ENCODE measurements around the gene LEMD2.

DNA sequence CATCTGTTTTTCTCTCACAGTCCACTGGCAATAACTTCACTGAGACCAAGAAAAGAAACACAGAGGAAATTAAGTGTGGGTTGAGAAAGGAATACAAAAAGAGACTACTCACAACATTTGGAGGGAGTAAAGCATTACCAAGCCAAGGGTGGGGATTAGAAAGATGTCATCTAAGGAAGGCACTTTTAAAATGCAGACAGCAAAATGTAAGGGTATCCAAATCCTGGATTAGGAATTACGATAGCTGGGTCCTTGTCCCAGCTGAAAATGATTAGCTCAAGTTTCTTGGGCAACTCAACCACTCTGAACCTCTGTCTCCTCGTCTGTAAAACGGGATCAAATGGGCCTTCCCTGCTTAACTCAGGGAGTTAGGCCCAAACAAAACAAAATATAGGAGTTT, 2.2 kb downstream of the LEMD2 start:
- TF ChIP-seq EZH2phosphoT487 (IDR thresholded peaks at IDR 0.05; ENCODE audit: insufficient read depth, low read depth): no peak
- no peak for TF ChIP-seq EZH2 (IDR thresholded peaks at IDR 0.05; ENCODE audit: insufficient read depth, poor library complexity, severe bottlenecking)
